Activated CD4-positive, CD25-positive, alpha-beta regulatory T cell treated with anti-CD3 and anti-CD28 coated beads, Interleukin-2, amount 50 U/mL, for 16 hours (primary cell): Measurements from ENCODE around the gene SF3B1.
"Not testable (repeated sequence)": the region's sequence is repeated elsewhere in the genome, so short reads cannot be mapped to it uniquely, and the experiment has no call there.

Experiments
- DNase-seq: peaks from one replicate; pipeline ENCODE4 v3.0.0-alpha.2; 2020; ENCODE audit warnings: low read depth, low spot score

Gene SF3B1

GRCh38 chr2:197434541-197435513 lies at the start of gene SF3B1:
SF3B1 (minus strand) TSS chr2:197435028; CDS start chr2:197434999, 29 bp downstream.
- peak; percentile 99 for DNase-seq

GRCh38 chr2:197484248-197484647 lies 49.4 kb upstream of the SF3B1 start:
- DNase-seq = not testable (repeated sequence)

- no peak for DNase-seq
Observed at GRCh38 chr2:197480165-197481036, 45.6 kb upstream of the SF3B1 start.

GRCh38 chr2:197477797-197478196 lies 43.0 kb upstream of the SF3B1 start:
- no peak for DNase-seq

GRCh38 chr2:197472166-197472565 lies 37.3 kb upstream of the SF3B1 start:
- DNase-seq = no peak

GRCh38 chr2:197464175-197464574 lies 29.3 kb upstream of the SF3B1 start:
- no peak for DNase-seq

GRCh38 chr2:197461057-197461456 lies 26.2 kb upstream of the SF3B1 start:
- DNase-seq = no peak

- no peak for DNase-seq
Observed at GRCh38 chr2:197460649-197461048, 25.8 kb upstream of the SF3B1 start.

GRCh38 chr2:197455428-197455827 lies 20.6 kb upstream of the SF3B1 start:
- no peak for DNase-seq

GRCh38 chr2:197454923-197455322 lies 20.1 kb upstream of the SF3B1 start:
- DNase-seq = no peak

- DNase-seq = no peak
Observed at GRCh38 chr2:197453914-197454398, 19.1 kb upstream of the SF3B1 start.

GRCh38 chr2:197453123-197453913 lies 18.5 kb upstream of the SF3B1 start, which contains the start of gene COQ10B:
COQ10B (plus strand) TSS chr2:197453552; CDS start chr2:197453561, 9 bp downstream.
- peak; percentile 95 for DNase-seq

- no peak for DNase-seq
Observed at GRCh38 chr2:197452754-197453122, 17.9 kb upstream of the SF3B1 start.

GRCh38 chr2:197450935-197451358 lies 16.1 kb upstream of the SF3B1 start:
- not testable (repeated sequence) for DNase-seq

GRCh38 chr2:197450465-197450864 lies 15.6 kb upstream of the SF3B1 start:
- DNase-seq = no peak

- DNase-seq = no peak
Observed at GRCh38 chr2:197446844-197447243, 12.0 kb upstream of the SF3B1 start.

GRCh38 chr2:197445746-197446145 lies 10.9 kb upstream of the SF3B1 start:
- DNase-seq = no peak

- DNase-seq = no peak
Observed at GRCh38 chr2:197442857-197443256, 8.0 kb upstream of the SF3B1 start.

- no peak for DNase-seq
Observed at GRCh38 chr2:197437380-197437779, 2.6 kb upstream of the SF3B1 start.

- no peak for DNase-seq
Observed at GRCh38 chr2:197435598-197436420, 981 bp upstream of the SF3B1 start.
